ENCODE results near the gene ACP2. TPM values are rescaled to one million over a fixed set of nuclear protein-coding genes. Genes with fewer than 3 reads are reported as not detected.
"Not testable (repeated sequence)": the region's sequence is repeated elsewhere in the genome, so short reads cannot be mapped to it uniquely, and the experiment has no call there.

The ACP2 gene
- total and polyA plus RNA-seq, 12 donors = 17.2 to 42.6 (median 23.9) TPM

GRCh38 chr11:47192111-47192510 lies 56.5 kb downstream of the ACP2 start:
- no peak for DNase-seq
- TF ChIP-seq CTCF (IDR thresholded peaks at IDR 0.05) = no peak
- Histone ChIP-seq H3K27me3 (peaks cover 0 to 20% (median 0%) of the 10 kb centered on the region in 7 donors), H3K4me3 (no peak overlapping the region), H3K4me1 (peaks cover 9 to 28% (median 15%) of the 10 kb centered on the region in 9 donors), H3K27ac (no peak overlapping the region), H3K9me3 (no peaks in the 10 kb centered on the region), H3K36me3 (no peaks in the 10 kb centered on the region)
- intact Hi-C loops (cut with DNase I) = no loop called here
- no peak for ATAC-seq
- 64 to 73% methylated on average over 4 of the region's 4 CpGs for WGBS, 2 donors

GRCh38 chr11:47191137-47191536 lies 57.5 kb downstream of the ACP2 start:
- WGBS, 2 donors = 85 to 89% methylated on average over 10 of the region's 10 CpGs
- Histone ChIP-seq H3K4me1 (peaks cover 9 to 35% (median 22%) of the 10 kb centered on the region in 9 donors), H3K27me3 (peaks cover 0 to 28% (median 0%) of the 10 kb centered on the region in 7 donors)
- H3K36me3 ChIP-seq; ATAC-seq; intact Hi-C loops (cut with DNase I); DNase-seq; H3K9me3 ChIP-seq; H3K27ac ChIP-seq; H3K4me3 ChIP-seq: not testable (repeated sequence)

Other genes with a start within 250 kb of the ACP2 start
- gene ARFGAP2, start 71.9 kb downstream of the ACP2 start, total RNA-seq = 10 to 100 TPM; 55.7 to 69.7 (median 62.9) TPM
- 10 to 100 TPM; 47.8 to 70.2 TPM for gene ARFGAP2, start 71.9 kb downstream of the ACP2 start, polyA plus RNA-seq
- 100 to 1,000 TPM; 146 to 335 (median 257) TPM for gene PACSIN3, start 62.4 kb downstream of the ACP2 start, total RNA-seq
- gene PACSIN3, start 62.4 kb downstream of the ACP2 start, polyA plus RNA-seq = 100 to 1,000 TPM; 163 to 209 TPM
- gene DDB2, start 33.8 kb downstream of the ACP2 start, total RNA-seq = 10 to 100 TPM in 4 of 10 donors, 1 to 10 TPM in 6; 6.4 to 22.5 (median 8.3) TPM
- 10 to 100 TPM in 1 of 2 donors, 1 to 10 TPM in 1; 8.1 to 30.6 TPM for gene DDB2, start 33.8 kb downstream of the ACP2 start, polyA plus RNA-seq
- gene NR1H3, start 9.2 kb upstream of the ACP2 start, total RNA-seq = 10 to 100 TPM in 4 of 10 donors, 1 to 10 TPM in 6; 6.6 to 26.5 (median 9.7) TPM
- gene NR1H3, start 9.2 kb upstream of the ACP2 start, polyA plus RNA-seq = 10 to 100 TPM; 15.5 to 49.2 TPM
- gene MADD, start 21.3 kb upstream of the ACP2 start, total RNA-seq = 10 to 100 TPM; 23.8 to 54.8 (median 35.7) TPM
- 10 to 100 TPM; 24.4 to 35.1 TPM for gene MADD, start 21.3 kb upstream of the ACP2 start, polyA plus RNA-seq
- 1,000 to 10,000 TPM; 1,404 to 3,138 (median 2,490) TPM for gene MYBPC3, start 103.9 kb upstream of the ACP2 start, total RNA-seq
- 1,000 to 10,000 TPM in 1 of 2 donors, 100 to 1,000 TPM in 1; 484 to 2,250 TPM for gene MYBPC3, start 103.9 kb upstream of the ACP2 start, polyA plus RNA-seq
- 10 to 100 TPM in 3 of 10 donors, 1 to 10 TPM in 7; 3.4 to 38.9 (median 6.7) TPM for gene SPI1, start 129.7 kb upstream of the ACP2 start, total RNA-seq
- gene SPI1, start 129.7 kb upstream of the ACP2 start, polyA plus RNA-seq = 10 to 100 TPM in 1 of 2 donors, 1 to 10 TPM in 1; 6.7 to 10.2 TPM
- 10 to 100 TPM; 31.1 to 54.5 (median 40.8) TPM for gene SLC39A13, start 159.8 kb upstream of the ACP2 start, total RNA-seq
- 10 to 100 TPM; 62.3 to 86.4 TPM for gene SLC39A13, start 159.8 kb upstream of the ACP2 start, polyA plus RNA-seq
- 100 to 1,000 TPM; 129 to 171 (median 140) TPM for gene PSMC3, start 177.6 kb upstream of the ACP2 start, total RNA-seq
- 100 to 1,000 TPM; 184 to 272 TPM for gene PSMC3, start 177.6 kb upstream of the ACP2 start, polyA plus RNA-seq
- 10 to 100 TPM in 1 of 10 donors, 1 to 10 TPM in 9; 2.9 to 10.2 (median 4.0) TPM for gene RAPSN, start 200.3 kb upstream of the ACP2 start, total RNA-seq
- 1 to 10 TPM in 1 of 2 donors, under 1 TPM in 1; 0.33 to 6.2 TPM for gene RAPSN, start 200.3 kb upstream of the ACP2 start, polyA plus RNA-seq